Measurements from ENCODE around the gene TCEANC2.

Gene TCEANC2

GRCh38 chr1:54051933-54052430, 1.4 kb upstream of the TCEANC2 start:
- TF ChIP-seq TCF12 (IDR thresholded peaks at IDR 0.05; ENCODE audit: low read depth) = no peak
- no peak for TF ChIP-seq RAD21 (IDR thresholded peaks at IDR 0.05; ENCODE audit: low read depth)
- no peak for TF ChIP-seq REST (IDR thresholded peaks at IDR 0.05; ENCODE audit: low read depth)
- no peak for TF ChIP-seq YY1 (IDR thresholded peaks at IDR 0.05; ENCODE audit: low read depth)
- no peak for TF ChIP-seq USF1 (IDR thresholded peaks at IDR 0.05)
- no peak for TF ChIP-seq EP300 (IDR thresholded peaks at IDR 0.05; ENCODE audit: borderline replicate concordance)
- TF ChIP-seq TAF1 (IDR thresholded peaks at IDR 0.05; ENCODE audit: low read depth) = no peak
- TF ChIP-seq MAX (IDR thresholded peaks at IDR 0.05) = no peak
- no peak for TF ChIP-seq TEAD4 (IDR thresholded peaks at IDR 0.05)
- no peak for TF ChIP-seq NFIC (IDR thresholded peaks at IDR 0.05)
- no peak for TF ChIP-seq CREB1 (IDR thresholded peaks at IDR 0.05; ENCODE audit: low read depth)
- no peak for TF ChIP-seq ZBTB7A (IDR thresholded peaks at IDR 0.05; ENCODE audit: low read depth)
- no peak for TF ChIP-seq CEBPB (IDR thresholded peaks at IDR 0.05)
- no peak for TF ChIP-seq EGR1 (IDR thresholded peaks at IDR 0.05)
- TF ChIP-seq FOXM1 (IDR thresholded peaks at IDR 0.05; ENCODE audit: borderline replicate concordance, low read depth) = no peak

GRCh38 chr1:54052431-54052933, 926 bp upstream of the TCEANC2 start:
- no peak for TF ChIP-seq YY1 (IDR thresholded peaks at IDR 0.05; ENCODE audit: low read depth)
- TF ChIP-seq CREB1 (IDR thresholded peaks at IDR 0.05; ENCODE audit: low read depth) = no peak
- TF ChIP-seq CEBPB (IDR thresholded peaks at IDR 0.05) = no peak
- TF ChIP-seq TAF1 (IDR thresholded peaks at IDR 0.05; ENCODE audit: low read depth) = 0 out of 2 replicates have a peak, but pooled peaks have one; percentile 4
- TF ChIP-seq ZBTB7A (IDR thresholded peaks at IDR 0.05; ENCODE audit: low read depth) = no peak
- TF ChIP-seq FOXM1 (IDR thresholded peaks at IDR 0.05; ENCODE audit: borderline replicate concordance, low read depth) = no peak

- TF ChIP-seq TAF1 (IDR thresholded peaks at IDR 0.05; ENCODE audit: low read depth) (no peak), MAX (IDR thresholded peaks at IDR 0.05) (no peak), CEBPB (IDR thresholded peaks at IDR 0.05) (no peak), TEAD4 (IDR thresholded peaks at IDR 0.05) (no peak), RAD21 (IDR thresholded peaks at IDR 0.05; ENCODE audit: low read depth) (no peak), NFIC (IDR thresholded peaks at IDR 0.05) (no peak), YY1 (IDR thresholded peaks at IDR 0.05; ENCODE audit: low read depth) (no peak), EGR1 (IDR thresholded peaks at IDR 0.05) (no peak)
These were observed 483 bp downstream of the TCEANC2 start for GRCh38 chr1:54053745-54054437.

- TF ChIP-seq FOXM1 (IDR thresholded peaks at IDR 0.05; ENCODE audit: borderline replicate concordance, low read depth) (no peak), EP300 (IDR thresholded peaks at IDR 0.05; ENCODE audit: borderline replicate concordance) (no peak), USF1 (IDR thresholded peaks at IDR 0.05) (no peak), TCF12 (IDR thresholded peaks at IDR 0.05; ENCODE audit: low read depth) (no peak), TEAD4 (IDR thresholded peaks at IDR 0.05) (no peak), TAF1 (IDR thresholded peaks at IDR 0.05; ENCODE audit: low read depth) (no peak), RAD21 (IDR thresholded peaks at IDR 0.05; ENCODE audit: low read depth) (no peak), MAX (IDR thresholded peaks at IDR 0.05) (no peak), EGR1 (IDR thresholded peaks at IDR 0.05) (no peak), REST (IDR thresholded peaks at IDR 0.05; ENCODE audit: low read depth) (no peak), YY1 (IDR thresholded peaks at IDR 0.05; ENCODE audit: low read depth) (no peak), CEBPB (IDR thresholded peaks at IDR 0.05) (no peak), NFIC (IDR thresholded peaks at IDR 0.05) (no peak)
These were observed 986 bp downstream of the TCEANC2 start for GRCh38 chr1:54054438-54054749.

GRCh38 chr1:54064299-54064698, 10.9 kb downstream of the TCEANC2 start:
- TF ChIP-seq NFIC (IDR thresholded peaks at IDR 0.05) = no peak
- TF ChIP-seq TEAD4 (IDR thresholded peaks at IDR 0.05) = no peak
- no peak for TF ChIP-seq USF1 (IDR thresholded peaks at IDR 0.05)
- TF ChIP-seq CEBPB (IDR thresholded peaks at IDR 0.05) = no peak
- no peak for TF ChIP-seq TAF1 (IDR thresholded peaks at IDR 0.05; ENCODE audit: low read depth)
- TF ChIP-seq EGR1 (IDR thresholded peaks at IDR 0.05) = no peak
- TF ChIP-seq CREB1 (IDR thresholded peaks at IDR 0.05; ENCODE audit: low read depth) = no peak
- no peak for TF ChIP-seq YY1 (IDR thresholded peaks at IDR 0.05; ENCODE audit: low read depth)
- no peak for TF ChIP-seq TCF12 (IDR thresholded peaks at IDR 0.05; ENCODE audit: low read depth)
- TF ChIP-seq REST (IDR thresholded peaks at IDR 0.05; ENCODE audit: low read depth) = no peak
- no peak for TF ChIP-seq ZBTB7A (IDR thresholded peaks at IDR 0.05; ENCODE audit: low read depth)
- no peak for TF ChIP-seq MAX (IDR thresholded peaks at IDR 0.05)
- TF ChIP-seq EP300 (IDR thresholded peaks at IDR 0.05; ENCODE audit: borderline replicate concordance) = no peak
- TF ChIP-seq RAD21 (IDR thresholded peaks at IDR 0.05; ENCODE audit: low read depth) = no peak

Measured in Ishikawa (cell line).